GM12878 (cell line): ENCODE data around the gene MGLL.

Experiments used
- CHD2 ChIP-seq: IDR thresholded peaks from 2 replicates; pipeline ENCODE4 v1.6.1; 2011; ENCODE audit warnings: low read depth, low read length, improper control_type of control experiment, borderline replicate concordance
- EP300 ChIP-seq, 2 experiments: fragments of 150-350 bp in 1 of 2; IDR thresholded peaks; 2 replicates each; pipeline ENCODE4 v1.6.1; 2011 to 2012; ENCODE audit warnings: low read depth in 2 of 2, low read length in 2 of 2, borderline replicate concordance in 1 of 2, improper control_type of control experiment in 1 of 2, inconsistent platforms in 1 of 2; ENCODE audit not compliant: control insufficient read depth in 1 of 2
- EZH2 ChIP-seq: IDR thresholded peaks from 2 replicates; pipeline ENCODE4 v1.6.1; 2012; ENCODE audit warnings: low read depth, mild to moderate bottlenecking, control low read depth, inconsistent platforms, low read length, borderline replicate concordance; ENCODE audit not compliant: control insufficient read depth
- FOXM1 ChIP-seq: IDR thresholded peaks from 2 replicates; pipeline ENCODE4 v1.6.1; 2012; ENCODE audit warnings: low read depth, mild to moderate bottlenecking, inconsistent platforms, low read length, moderate library complexity
- POLR2AphosphoS5 ChIP-seq: IDR thresholded peaks from 2 replicates; pipeline ENCODE4 v1.6.1; 2011; ENCODE audit warnings: mild to moderate bottlenecking, low read length, inconsistent platforms
- SIN3A ChIP-seq: IDR thresholded peaks from 2 replicates; pipeline ENCODE4 v1.6.1; 2012; ENCODE audit warnings: low read depth, low read length, improper control_type of control experiment
- SPI1 ChIP-seq: IDR thresholded peaks from 2 replicates; pipeline ENCODE4 v1.6.1; 2011; ENCODE audit warnings: low read depth, mild to moderate bottlenecking, low read length, moderate library complexity, borderline replicate concordance; ENCODE audit not compliant: insufficient read depth
- YBX1 ChIP-seq: fragments of 450-650 bp; IDR thresholded peaks from 2 replicates; pipeline ENCODE4 v1.6.1; 2016; ENCODE audit warnings: antibody characterized with exemption
- TF ChIP-seq, protein P1 (sequence below): IDR thresholded peaks from 2 replicates; pipeline ENCODE4 v1.6.1; 2011; ENCODE audit warnings: low read depth, mild to moderate bottlenecking, low read length, moderate library complexity, borderline replicate concordance; ENCODE audit errors: extremely low read depth
- TF ChIP-seq, protein P2 (sequence below), 3 experiments: IDR thresholded peaks in 2 of 3; conservative IDR thresholded peaks in 1 of 3; 2 replicates each; pipeline ENCODE4 v1.5.1; 2011; ENCODE audit warnings: low read depth in 3 of 3, low read length in 3 of 3, mild to moderate bottlenecking in 3 of 3, control low read depth in 2 of 3, moderate library complexity in 2 of 3, inconsistent platforms in 1 of 3, mixed read lengths in 1 of 3; ENCODE audit not compliant: control insufficient read depth in 2 of 3, insufficient read depth in 1 of 3; ENCODE audit errors: extremely low read depth in 1 of 3
- TF ChIP-seq, protein P3 (sequence below): fragments of 450-650 bp; IDR thresholded peaks from 2 replicates; pipeline ENCODE4 v1.6.1; 2016; ENCODE audit warnings: mild to moderate bottlenecking
- TF ChIP-seq, protein P4 (sequence below): IDR thresholded peaks from 2 replicates; pipeline ENCODE4 v1.6.1; 2012; ENCODE audit warnings: low read depth, low read length, improper control_type of control experiment

GRCh38 chr3:127789990-127790881 is 32.1 kb downstream of the MGLL start:
- TF ChIP-seq, protein P1, sequence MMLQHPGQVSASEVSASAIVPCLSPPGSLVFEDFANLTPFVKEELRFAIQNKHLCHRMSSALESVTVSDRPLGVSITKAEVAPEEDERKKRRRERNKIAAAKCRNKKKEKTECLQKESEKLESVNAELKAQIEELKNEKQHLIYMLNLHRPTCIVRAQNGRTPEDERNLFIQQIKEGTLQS: no peak
- no peak for TF ChIP-seq EZH2
- no peak for TF ChIP-seq FOXM1
- TF ChIP-seq, protein P2, sequence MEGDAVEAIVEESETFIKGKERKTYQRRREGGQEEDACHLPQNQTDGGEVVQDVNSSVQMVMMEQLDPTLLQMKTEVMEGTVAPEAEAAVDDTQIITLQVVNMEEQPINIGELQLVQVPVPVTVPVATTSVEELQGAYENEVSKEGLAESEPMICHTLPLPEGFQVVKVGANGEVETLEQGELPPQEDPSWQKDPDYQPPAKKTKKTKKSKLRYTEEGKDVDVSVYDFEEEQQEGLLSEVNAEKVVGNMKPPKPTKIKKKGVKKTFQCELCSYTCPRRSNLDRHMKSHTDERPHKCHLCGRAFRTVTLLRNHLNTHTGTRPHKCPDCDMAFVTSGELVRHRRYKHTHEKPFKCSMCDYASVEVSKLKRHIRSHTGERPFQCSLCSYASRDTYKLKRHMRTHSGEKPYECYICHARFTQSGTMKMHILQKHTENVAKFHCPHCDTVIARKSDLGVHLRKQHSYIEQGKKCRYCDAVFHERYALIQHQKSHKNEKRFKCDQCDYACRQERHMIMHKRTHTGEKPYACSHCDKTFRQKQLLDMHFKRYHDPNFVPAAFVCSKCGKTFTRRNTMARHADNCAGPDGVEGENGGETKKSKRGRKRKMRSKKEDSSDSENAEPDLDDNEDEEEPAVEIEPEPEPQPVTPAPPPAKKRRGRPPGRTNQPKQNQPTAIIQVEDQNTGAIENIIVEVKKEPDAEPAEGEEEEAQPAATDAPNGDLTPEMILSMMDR (IDR thresholded peaks at IDR 0.05 in 2 of 3, conservative IDR thresholded peaks at IDR 0.05 in 1 of 3; ENCODE audit: control insufficient read depth in 2 of 3, extremely low read depth in 1 of 3, insufficient read depth in 1 of 3, low read depth in 3 of 3, low read length in 3 of 3): no peak
- TF ChIP-seq EP300 (IDR thresholded peaks at IDR 0.05; ENCODE audit: borderline replicate concordance in 1 of 2, control insufficient read depth in 1 of 2, low read depth in 2 of 2, low read length in 2 of 2): no peak
- TF ChIP-seq, protein P3, sequence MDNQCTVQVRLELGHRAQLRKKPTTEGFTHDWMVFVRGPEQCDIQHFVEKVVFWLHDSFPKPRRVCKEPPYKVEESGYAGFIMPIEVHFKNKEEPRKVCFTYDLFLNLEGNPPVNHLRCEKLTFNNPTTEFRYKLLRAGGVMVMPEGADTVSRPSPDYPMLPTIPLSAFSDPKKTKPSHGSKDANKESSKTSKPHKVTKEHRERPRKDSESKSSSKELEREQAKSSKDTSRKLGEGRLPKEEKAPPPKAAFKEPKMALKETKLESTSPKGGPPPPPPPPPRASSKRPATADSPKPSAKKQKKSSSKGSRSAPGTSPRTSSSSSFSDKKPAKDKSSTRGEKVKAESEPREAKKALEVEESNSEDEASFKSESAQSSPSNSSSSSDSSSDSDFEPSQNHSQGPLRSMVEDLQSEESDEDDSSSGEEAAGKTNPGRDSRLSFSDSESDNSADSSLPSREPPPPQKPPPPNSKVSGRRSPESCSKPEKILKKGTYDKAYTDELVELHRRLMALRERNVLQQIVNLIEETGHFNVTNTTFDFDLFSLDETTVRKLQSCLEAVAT: no peak
- TF ChIP-seq SIN3A: no peak
- TF ChIP-seq POLR2AphosphoS5: no peak
- TF ChIP-seq, protein P4, sequence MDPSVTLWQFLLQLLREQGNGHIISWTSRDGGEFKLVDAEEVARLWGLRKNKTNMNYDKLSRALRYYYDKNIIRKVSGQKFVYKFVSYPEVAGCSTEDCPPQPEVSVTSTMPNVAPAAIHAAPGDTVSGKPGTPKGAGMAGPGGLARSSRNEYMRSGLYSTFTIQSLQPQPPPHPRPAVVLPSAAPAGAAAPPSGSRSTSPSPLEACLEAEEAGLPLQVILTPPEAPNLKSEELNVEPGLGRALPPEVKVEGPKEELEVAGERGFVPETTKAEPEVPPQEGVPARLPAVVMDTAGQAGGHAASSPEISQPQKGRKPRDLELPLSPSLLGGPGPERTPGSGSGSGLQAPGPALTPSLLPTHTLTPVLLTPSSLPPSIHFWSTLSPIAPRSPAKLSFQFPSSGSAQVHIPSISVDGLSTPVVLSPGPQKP: no peak
- TF ChIP-seq SPI1: no peak
- no peak for TF ChIP-seq YBX1
- no peak for TF ChIP-seq CHD2
